KOPT-K1 (cell line): Measurements from ENCODE around the gene DNAJA2.
"Not testable (repeated sequence)": the region's sequence is repeated elsewhere in the genome, so short reads cannot be mapped to it uniquely, and the experiment has no call there.

Source experiments
- H3K27ac ChIP-seq: fragments of 200-600 bp; sonication (generic); 2 replicates; pipeline ENCODE4 v1.5.1; 2016; ENCODE audit warnings: antibody characterized with exemption, mild to moderate bottlenecking, low read depth, low read length; ENCODE audit not compliant: poor library complexity, severe bottlenecking
- H3K36me3 ChIP-seq: fragments of 200-600 bp; sonication (generic); 2 replicates; pipeline ENCODE4 v1.5.1; 2017; ENCODE audit warnings: antibody characterized with exemption, mild to moderate bottlenecking, low read length, moderate library complexity; ENCODE audit not compliant: insufficient read depth
- H3K9me3 ChIP-seq: fragments of 200-600 bp; sonication (generic); 2 replicates; pipeline ENCODE4 v1.5.1; 2017; ENCODE audit warnings: antibody characterized with exemption, low read length, mild to moderate bottlenecking; ENCODE audit not compliant: insufficient read depth, poor library complexity, severe bottlenecking

Gene DNAJA2

DNA sequence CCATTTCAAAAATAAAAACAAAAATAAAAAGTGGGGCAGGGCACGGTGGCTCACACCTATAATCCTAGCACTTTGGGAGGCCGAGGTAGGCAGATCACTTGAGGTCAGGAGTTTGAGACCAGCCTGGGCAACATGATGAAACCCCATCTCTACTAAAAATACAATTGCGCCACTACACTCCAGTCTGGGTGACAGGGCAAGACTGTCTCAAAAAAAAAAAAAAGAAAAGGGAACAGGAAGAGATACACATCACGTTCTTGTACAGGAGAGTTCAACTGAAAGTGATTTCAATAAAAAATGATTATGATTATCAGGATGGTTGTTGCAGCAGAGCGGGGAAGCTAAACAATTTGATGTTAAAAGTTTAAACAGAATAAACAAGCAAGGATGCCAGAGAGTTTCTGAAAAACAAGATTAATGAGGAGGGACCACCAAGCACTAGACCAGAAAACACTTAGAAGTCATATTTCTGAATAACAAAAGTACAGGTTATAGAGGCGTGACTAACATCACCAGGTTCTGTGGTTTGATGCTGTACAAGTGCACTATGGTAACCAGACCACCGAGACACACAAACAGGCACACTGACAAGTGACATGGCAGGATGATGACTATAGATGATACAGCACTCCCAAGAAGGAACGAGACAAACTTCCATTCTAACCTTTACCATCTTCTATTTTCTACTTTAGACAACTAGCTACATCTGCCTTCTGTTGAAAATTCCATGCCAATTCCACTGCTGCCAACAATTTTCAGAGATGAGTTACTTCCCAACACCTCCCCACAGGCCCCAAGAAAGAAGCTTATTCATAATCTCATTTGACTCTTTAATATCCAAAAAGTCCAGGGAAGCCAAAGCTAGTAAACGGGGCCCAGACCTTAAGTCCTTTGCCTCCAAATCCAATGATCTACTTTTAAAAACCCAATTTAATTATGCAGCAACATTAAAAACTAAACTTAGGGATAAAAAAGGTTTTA lies 11.8 kb downstream of the DNAJA2 start:
- Histone ChIP-seq H3K27ac (no peak overlapping the region), H3K9me3 (no peaks in the 10 kb centered on the region), H3K36me3 (peaks cover 100% of the 10 kb centered on the region)

DNA sequence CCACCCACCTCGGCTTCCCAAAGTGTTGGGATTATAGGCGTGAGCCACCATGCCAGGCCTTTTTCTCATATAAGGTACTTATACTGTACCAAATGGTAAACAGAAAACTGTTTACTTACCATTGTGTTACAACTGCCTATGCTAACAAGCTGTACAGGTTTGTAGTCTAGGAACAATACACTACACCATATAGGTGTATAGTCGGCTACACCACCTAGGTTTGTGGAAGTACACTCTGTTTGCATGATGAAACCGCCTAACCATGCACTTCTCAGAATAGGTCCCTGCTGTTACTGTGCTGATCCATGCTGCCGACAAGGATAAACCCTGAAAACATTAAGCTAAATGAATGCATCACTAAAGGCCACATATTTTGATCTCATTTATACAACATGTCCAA lies 18.9 kb downstream of the DNAJA2 start:
- Histone ChIP-seq H3K36me3 (peaks cover 57% of the 10 kb centered on the region), H3K9me3 (no peaks in the 10 kb centered on the region), H3K27ac (no peak overlapping the region)

DNA sequence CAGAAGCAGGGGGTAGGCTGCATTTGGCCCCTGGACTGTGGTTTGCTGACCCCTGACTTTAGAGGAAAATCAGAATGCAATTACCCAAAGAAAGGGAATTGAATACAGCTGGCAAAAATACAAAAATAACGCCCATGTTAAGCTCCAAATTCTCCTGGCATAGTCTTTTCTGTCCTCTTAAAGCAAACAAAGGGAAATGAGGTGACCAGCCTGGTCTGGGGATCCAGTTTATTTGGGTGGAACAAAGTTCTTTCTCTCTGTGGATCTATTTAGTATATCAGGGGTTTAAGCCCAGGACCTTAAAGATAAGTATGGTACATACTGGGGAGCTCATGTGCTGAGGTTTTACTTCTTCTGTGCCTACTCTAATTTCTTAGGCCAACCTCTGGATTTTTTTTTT lies 23.5 kb downstream of the DNAJA2 start:
- Histone ChIP-seq H3K36me3 (peaks cover 12% of the 10 kb centered on the region), H3K27ac (no peak overlapping the region), H3K9me3 (no peaks in the 10 kb centered on the region)

DNA sequence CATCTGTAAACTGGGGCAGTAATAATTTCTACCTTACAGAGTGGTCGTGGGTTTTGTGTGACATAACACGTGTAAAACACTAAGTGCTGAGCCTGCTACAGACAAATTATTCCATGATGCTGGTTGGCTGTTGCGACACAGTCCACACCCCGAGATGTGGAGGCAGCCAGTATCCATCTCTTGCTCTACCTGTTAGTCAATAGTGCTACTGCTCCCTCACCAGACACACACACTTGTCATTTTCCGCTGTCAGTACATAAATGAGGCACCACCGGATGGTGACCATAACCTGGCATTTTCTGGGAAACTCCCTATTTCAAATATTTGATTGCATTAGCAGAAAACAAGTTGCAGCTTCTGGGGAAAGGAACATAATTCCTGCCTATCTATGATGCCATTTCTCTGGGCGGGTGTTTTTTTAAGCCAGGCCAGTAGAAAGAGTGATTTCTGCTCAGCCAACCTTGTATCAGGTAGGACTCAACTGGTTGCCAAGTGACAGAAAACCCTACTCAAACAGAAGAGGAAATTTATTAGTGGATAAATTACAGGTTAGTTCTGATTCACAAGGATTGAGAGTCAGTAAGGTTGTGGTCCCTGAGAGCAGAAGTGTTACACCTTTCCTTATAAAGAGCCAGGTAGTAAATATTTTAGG lies 24.1 kb downstream of the DNAJA2 start:
- H3K9me3 ChIP-seq = no peaks in the 10 kb centered on the region
- peaks cover 5% of the 10 kb centered on the region; the same call in 1 of the 2 replicates for H3K36me3 ChIP-seq
- no peak overlapping the region for H3K27ac ChIP-seq

DNA sequence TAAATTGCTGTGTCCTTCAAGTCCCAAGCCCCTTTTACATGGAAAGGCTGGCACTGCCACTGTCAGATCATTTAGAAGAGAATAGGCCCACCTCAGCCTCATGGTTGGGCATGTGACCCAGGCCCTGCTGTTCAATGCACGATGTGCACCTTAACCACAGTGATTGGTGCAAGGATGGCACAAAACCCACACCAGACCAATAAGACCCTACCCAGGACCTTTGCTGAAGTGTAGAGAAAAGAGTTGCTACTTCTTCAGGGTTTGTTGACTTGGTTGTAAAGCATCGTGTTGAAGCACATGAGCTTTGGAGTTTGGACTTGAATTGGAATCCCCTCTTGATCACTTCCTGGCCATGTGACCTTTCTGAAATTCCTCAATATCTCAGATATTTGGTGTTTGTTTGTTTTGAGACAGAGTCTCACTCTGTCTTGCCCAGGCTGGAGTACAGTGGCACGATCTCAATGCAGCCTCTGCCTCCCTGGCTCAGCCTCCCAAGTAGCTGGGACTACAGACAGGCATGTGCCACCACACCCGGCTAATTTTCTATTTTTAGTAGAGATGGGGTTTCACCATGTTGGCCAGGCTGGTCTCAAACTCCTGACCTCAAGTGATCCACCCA lies 24.8 kb downstream of the DNAJA2 start:
- no peaks in the 10 kb centered on the region for H3K36me3 ChIP-seq
- H3K9me3 ChIP-seq = no peaks in the 10 kb centered on the region
- H3K27ac ChIP-seq = no peak overlapping the region

DNA sequence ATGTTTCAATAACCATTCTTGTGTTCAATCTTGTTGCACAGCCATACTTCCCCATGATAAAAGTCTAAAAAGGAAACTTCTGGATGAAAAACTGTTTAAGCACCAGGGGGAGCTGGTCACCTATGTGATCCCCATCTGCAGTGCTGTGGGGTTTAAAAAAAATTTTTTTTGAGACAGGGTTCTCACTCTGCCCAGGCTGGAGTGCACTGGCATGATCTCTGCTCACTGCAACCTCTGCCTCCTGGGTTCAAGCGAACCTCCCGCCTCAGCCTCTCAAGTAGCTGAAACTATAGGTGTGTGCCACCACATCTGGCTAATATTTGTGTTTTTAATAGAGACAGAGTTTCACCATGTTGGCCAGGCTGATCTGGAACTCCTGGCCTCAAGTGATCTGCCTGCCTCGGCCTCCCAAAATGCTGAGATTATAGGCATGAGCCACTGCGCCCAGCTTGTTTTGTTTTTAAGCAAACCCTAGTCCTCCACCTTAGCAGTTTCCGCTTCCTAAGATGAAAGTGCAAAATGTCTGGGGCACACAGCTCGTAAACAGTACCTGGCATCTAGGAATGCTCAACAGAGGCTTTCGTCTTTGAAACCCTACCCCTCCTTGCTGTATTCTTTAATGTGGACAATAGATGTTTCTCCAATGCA lies 25.4 kb downstream of the DNAJA2 start:
- H3K27ac ChIP-seq = no peak overlapping the region
- H3K36me3 ChIP-seq = no peaks in the 10 kb centered on the region
- H3K9me3 ChIP-seq = no peaks in the 10 kb centered on the region

DNA sequence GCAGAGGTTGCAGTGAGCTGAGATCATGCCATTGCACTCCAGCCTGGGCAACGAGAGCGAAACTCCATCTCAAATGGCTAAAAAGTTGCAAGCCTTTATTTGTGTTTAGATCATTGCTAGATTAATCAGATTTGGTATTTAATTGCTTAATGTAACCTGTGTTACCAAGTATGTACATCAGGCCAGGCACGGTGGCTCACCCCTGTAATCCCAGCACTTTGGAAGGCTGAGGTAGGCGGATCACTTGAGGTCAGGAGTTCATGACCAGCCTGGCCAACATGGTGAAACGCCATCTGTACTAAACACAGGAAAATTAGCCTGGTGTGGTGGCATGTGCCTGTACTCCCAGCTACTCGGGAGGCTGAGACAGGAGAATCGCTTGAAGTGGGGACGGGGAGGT lies 28.8 kb downstream of the DNAJA2 start:
- H3K36me3 ChIP-seq, H3K9me3 ChIP-seq, H3K27ac ChIP-seq: not testable (repeated sequence)

DNA sequence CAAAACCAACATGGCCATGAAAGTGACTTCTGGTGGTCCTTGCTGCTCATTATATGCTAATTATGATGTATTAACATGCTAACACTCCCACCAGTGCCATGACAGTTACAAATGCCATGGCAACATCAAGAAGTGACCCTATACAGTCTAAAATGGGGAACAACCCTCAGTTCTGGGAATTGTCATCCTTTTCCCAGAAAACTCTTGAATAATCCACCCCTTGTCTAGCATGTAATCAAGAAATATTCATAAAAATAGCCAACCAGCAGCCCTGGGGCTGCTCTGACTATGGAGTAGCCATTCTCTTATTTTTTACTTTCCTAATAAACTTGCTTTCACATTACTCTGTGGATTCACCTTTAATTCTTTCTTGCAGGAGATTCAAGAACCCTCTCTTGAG lies 35.9 kb downstream of the DNAJA2 start:
- Histone ChIP-seq H3K36me3 (no peaks in the 10 kb centered on the region), H3K27ac (no peak overlapping the region), H3K9me3 (no peaks in the 10 kb centered on the region)

DNA sequence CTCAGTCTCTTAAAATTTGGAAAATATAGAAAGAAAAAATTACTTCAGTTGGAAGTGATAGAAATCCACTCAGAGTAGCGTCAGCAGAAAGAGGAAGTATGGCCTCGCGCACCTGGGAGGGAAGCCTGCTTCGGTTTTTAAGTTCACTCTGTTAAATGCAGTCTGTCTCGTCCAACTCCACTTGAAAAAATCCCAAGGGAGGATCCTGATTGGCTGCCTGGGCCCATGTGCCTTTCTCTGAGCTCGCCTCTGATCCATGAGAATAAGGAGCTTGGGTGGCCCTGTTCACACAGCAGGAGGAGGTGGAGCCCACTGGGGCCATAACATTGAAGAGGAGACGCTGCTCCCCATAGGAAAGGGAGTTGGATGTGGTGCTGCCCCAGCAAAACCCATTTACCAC lies 40.7 kb downstream of the DNAJA2 start:
- H3K36me3 ChIP-seq = no peaks in the 10 kb centered on the region
- H3K9me3 ChIP-seq = no peaks in the 10 kb centered on the region
- no peak overlapping the region for H3K27ac ChIP-seq

DNA sequence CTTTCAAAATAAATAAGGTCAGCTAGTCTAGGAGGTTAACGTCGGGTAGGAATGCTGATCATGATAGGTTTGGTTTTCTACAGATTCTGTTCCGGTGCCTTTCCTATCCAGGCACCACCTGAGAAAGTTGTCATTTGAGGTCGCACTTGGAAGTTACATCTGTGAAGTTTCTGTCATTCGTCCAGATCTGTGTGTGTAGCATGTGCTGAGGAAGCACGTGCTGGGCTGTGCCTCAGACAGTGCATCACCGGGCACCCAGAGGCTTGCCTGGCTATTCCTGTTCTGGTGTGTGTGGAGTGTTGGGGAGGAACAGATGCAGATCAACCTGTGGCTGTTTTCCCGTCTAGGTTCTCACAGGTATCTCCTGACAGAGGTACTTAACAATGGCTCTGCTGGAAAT lies 42.6 kb downstream of the DNAJA2 start:
- H3K9me3 ChIP-seq = no peaks in the 10 kb centered on the region
- H3K36me3 ChIP-seq = no peaks in the 10 kb centered on the region
- no peak overlapping the region for H3K27ac ChIP-seq

DNA sequence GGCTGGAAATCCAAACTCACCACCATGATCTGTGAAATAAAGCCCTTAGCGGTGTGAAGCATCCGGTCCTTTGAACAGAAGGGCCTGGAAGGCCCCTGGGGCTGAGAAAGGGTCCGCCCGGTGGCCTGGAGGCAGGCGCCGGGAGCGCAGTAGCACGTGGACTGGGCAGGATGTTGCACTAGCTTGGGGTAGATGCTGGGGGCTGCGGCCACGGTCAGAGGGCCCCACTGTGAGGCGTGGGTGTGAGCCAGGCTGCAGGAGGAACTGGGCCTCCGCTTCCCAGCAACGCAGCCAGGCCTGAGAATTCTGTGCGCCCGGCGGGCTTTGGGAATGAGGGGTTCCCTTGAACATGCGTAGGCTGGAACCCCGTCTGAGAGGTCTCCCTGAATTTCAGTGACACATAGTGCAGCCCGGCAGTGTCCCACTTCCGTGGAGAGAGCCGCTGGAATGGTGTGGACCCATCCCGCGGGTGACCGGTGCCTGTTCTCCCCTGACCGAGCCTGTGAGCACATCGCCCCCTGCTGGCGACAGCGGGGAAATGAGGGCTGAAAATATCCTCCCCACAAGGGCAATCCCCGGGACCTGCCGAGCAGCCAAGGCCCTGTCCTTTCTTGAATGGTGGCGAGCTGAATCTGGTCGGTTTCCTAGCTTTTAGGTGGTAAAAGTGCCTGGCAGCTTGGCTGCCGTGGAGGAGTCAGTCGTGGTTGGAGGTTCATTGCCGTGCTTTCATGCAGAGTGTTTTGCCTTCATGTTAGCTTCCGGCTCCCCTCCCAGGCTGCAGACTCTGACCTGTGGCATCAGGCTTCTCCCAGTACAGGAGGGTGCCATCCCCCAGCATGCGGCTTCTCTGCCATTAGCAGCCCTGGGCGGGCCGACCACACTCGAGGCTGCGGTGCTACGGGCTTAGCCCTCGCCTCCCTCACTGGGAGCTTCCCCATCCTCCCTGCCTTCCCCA lies 43.8 kb downstream of the DNAJA2 start:
- Histone ChIP-seq H3K27ac (no peak overlapping the region), H3K9me3 (no peaks in the 10 kb centered on the region), H3K36me3 (no peaks in the 10 kb centered on the region)

DNA sequence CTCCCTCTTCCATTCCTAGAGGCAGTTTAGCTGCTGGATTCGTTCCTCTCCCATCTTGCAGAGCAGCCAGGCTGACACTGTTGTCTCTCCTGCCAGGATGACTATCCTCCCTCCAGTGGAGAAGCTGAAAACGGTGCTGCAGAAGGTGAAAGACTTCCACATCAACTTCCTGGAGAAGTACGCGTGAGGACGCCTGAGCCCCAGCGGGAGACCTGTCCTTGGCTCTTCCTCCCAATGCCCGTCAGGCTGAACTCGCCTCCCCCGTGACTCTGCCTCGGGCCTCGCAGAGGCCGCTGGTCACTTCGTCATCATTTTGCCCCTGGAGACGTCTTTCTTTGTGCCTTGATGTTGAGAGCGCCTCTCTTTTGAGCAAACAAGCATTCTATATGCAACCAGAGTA lies 44.7 kb downstream of the DNAJA2 start:
- Histone ChIP-seq H3K36me3 (peaks cover 1% of the 10 kb centered on the region; the same call in 1 of the 2 replicates), H3K9me3 (no peaks in the 10 kb centered on the region), H3K27ac (no peak overlapping the region)

DNA sequence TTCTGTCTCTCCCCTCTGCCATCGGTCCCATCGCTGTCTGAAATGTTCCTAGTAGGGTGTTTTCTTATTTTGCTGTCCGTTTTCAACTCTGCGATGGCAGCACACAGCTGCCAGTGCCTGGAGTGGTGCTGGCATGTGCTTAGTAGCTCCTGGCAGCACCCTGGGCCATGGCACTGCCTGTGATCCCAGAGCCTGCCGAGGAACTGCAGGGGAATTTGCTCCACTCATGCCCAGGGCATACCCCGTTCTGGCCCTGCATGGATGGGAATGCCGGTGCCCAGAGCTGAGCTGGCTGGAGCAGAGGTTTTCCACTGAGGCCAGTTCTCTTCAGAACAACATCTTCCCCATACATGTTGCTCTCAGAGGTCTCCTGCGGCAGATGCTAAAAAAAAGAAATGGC lies 46.2 kb downstream of the DNAJA2 start:
- Histone ChIP-seq H3K27ac (no peak overlapping the region), H3K9me3 (no peaks in the 10 kb centered on the region), H3K36me3 (peaks cover 7% of the 10 kb centered on the region; the same call in 1 of the 2 replicates)
